ENCODE data around the gene TTC16.

The TTC16 gene

GRCh38 chr9:127698386-127698785, 17.5 kb upstream of the TTC16 start:
- FAIRE-seq: no peak
- no peak for DNase-seq (ENCODE audit: low spot score)

DNA sequence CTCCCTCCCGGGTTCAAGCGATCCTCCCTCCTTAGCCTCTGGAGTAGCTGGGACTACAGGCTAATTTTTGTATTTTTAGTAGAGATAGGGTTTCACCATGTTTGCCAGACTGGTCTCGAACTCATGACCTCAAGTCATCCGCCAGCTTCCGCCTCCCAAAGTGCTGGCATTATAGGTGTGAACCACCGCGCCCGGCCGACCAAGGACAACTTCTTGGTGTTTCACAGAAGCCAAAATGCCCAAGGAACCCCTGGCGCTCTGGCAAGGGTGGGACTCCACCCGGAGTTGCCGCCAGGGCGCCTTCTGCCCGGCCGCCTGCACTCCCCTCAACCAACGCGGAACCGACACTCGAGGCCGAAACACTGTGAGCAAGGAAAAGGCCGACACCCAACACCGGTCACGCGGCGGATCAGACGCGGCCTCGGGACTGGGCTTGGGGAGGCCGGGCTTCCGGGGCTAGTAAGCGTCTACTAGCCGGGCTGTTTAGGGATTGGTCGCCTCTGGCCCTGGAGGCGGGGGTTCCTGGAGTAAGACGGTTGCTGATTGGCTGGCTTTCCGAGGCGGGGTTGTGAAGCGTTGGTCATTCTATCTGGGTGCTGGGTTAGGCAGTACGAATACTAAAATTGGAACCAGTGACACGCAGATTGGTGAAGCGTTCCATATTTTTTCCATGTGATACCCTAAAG, 16.8 kb upstream of the TTC16 start:
- no peak for DNase-seq (ENCODE audit: low spot score)
- FAIRE-seq: no peak

- FAIRE-seq (no peak), DNase-seq (ENCODE audit: low spot score) (no peak)
Observed at GRCh38 chr9:127700140-127700539, 15.7 kb upstream of the TTC16 start.

DNA sequence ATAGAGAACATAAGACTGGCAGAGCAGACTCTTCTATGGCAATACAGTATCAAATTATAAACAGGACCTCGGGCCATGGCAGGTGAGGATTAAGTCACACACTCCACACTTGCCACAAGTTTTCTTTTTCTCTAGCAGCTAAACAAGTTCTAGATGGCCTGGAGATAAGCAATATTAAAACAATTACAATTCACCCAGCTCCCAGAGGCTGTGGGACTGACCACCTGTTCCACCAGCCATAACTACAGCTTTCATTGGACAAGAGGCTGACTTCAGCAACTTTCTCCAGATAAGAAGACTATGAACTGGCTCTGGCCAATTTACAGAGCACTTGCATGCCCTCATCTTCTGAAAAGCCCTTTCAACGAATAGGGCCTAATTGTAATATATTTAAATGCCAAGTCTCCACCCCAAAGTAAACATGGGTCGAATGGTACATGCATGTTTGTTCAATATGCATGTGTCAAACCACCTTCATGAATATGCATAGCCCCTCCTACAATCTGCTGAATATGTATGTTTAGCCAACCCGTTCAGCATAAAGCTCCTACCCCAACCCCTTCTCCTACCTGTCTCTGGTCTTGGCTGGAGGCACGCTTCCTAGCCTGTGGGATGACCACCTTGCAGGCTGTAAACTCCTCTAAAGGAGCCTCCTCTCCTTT, 15.2 kb upstream of the TTC16 start:
- FAIRE-seq (no peak), DNase-seq (ENCODE audit: low spot score) (no peak)

GRCh38 chr9:127703289-127703946, 12.5 kb upstream of the TTC16 start:
- FAIRE-seq (no peak), DNase-seq (ENCODE audit: low spot score) (no peak)

GRCh38 chr9:127705577-127706379, 10.1 kb upstream of the TTC16 start:
- DNase-seq (ENCODE audit: low spot score) (no peak), FAIRE-seq (no peak)

DNA sequence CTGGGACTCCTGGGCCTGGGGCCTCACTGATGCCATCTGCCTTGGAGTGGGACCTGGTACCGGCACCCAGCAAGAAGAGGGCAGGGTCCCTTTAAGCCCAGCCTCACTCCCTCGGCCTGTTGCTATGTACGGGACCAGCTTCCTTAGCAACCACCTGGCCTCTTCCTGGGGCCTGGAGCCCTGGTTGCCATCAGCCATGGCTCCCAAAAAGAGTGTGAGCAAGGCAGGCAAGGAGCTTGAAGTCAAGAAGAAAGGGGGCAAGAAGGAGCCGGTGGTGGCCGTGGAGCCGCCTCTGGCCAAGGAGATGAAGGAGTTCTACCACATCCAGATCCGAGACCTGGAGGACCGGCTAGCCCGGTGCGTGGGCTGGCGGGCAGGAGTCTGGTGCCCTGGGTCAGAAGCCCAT, 9.0 kb upstream of the TTC16 start, which contains the start of gene CFAP157:
CFAP157 (plus strand) TSS at position 153 of the 406 bp plus-strand sequence; CDS start at position 197, 44 bp downstream.
- FAIRE-seq: no peak
- DNase-seq (ENCODE audit: low spot score): no peak

- DNase-seq (ENCODE audit: low spot score) (peak; percentile 31), FAIRE-seq (no peak)
Observed at GRCh38 chr9:127707766-127708165, 8.1 kb upstream of the TTC16 start.

DNA sequence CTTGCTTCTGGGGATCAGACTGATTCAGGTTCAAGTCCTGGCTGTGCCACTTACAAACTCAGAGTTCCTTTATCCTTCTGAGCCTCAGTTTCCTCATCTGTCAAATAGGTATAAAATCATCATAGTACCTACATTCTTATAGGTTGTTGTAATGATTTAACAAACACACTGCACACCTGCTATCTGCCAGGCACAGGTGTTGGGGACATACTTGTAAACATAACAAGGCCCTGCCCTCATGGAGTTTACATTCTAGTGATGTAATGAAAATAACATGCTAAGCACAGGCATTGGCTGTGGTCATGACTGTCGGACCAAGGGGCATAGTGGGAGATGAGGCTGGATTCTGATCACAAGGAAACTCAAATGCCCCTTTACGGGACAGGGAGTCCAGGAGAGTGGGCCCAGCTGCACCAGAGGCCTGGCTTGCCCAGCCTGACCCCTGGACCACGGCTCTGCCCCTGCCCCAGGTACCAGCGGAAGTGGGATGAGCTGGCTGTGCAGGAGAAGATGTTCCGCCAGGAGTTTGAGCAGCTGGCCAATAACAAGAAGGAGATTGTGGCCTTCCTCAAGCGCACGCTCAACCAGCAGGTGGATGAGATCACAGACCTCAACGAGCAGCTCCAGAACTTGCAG, 6.8 kb upstream of the TTC16 start:
- no peak for FAIRE-seq
- no peak for DNase-seq (ENCODE audit: low spot score)

GRCh38 chr9:127710204-127710783, 5.6 kb upstream of the TTC16 start:
- no peak for FAIRE-seq
- DNase-seq (ENCODE audit: low spot score): no peak

GRCh38 chr9:127711226-127711701, 4.6 kb upstream of the TTC16 start:
- FAIRE-seq (no peak), DNase-seq (ENCODE audit: low spot score) (no peak)

DNA sequence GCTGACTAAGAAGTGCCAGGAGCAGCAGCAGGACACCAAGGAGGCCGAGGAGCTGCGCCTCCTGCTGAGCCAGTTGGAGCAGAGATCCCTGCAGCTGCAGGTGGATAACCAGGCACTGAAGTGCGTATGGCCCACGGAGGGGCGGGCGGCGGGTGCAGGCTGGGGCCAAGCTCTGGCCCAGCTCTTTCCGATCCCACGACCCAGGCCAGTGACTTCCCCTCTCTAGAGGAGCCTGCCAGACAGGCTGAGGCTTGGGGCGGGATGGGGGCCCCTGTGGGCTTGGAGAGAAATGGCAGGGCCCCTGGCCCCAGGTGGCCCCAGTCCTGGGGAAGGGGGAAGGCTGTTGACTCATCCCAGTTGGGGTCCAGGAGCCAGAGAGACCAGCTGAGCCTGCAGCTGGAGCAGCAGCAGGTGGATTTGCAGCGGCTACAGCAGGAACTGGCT, 4.0 kb upstream of the TTC16 start:
- no peak for DNase-seq (ENCODE audit: low spot score)
- no peak for FAIRE-seq

- DNase-seq (ENCODE audit: low spot score): no peak
- no peak for FAIRE-seq
Observed at GRCh38 chr9:127712371-127712770, 3.5 kb upstream of the TTC16 start.

GRCh38 chr9:127712867-127713266, 3.0 kb upstream of the TTC16 start:
- no peak for FAIRE-seq
- DNase-seq (ENCODE audit: low spot score): no peak

- no peak for DNase-seq (ENCODE audit: low spot score)
- FAIRE-seq: no peak
Observed at GRCh38 chr9:127714020-127714750, 1.7 kb upstream of the TTC16 start.

DNA sequence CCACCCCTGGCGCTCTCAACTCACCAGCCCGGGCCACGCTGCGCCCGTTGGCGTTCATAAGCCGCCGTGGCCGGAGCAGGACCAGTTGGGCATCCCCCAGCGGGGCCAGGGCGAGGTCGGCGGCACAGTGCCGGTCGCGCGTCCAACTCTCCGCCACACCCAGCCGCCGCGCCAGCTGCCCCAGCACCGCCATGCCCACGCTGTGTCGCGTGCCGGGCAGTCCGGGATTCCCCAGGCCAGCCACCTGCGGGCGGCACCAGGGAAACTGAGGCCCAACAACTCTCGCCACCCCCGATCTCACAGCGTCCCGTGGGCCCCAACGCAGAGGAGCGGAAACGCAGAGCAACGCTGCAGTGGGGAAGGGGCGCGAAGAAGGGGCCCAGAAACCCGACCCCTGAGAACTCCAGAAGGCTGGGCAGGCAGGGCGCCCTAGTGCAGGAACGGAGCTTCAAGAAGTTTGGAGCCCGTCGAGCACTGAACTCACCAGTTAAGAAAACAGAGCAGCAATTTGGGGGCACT, 869 bp upstream of the TTC16 start:
- FAIRE-seq (no peak), DNase-seq (ENCODE audit: low spot score) (no peak)

DNA sequence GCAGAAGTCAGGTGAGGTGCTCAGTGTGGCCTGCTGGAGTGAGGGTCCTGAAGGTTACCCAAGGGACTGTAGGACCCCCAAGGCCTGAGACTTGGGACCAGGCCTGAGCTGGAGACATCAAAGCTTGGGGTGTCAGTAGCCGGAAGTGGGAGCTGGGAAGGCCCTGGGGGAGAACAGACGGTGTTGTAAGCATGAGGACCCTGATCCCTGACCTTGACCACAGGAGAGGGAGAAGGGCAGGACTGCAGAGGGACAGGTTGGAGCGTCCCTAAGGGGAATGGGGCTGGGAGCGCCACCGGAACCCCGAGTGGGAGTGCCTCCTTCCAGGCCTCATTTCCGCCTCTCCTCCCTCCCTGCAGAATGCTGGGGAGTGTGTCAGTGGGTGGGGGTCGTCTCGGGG, 533 bp downstream of the TTC16 start:
- DNase-seq (ENCODE audit: low spot score): no peak
- FAIRE-seq: no peak

- FAIRE-seq (no peak), DNase-seq (ENCODE audit: low spot score) (no peak)
Observed at GRCh38 chr9:127717766-127718165, 1.9 kb downstream of the TTC16 start.

GRCh38 chr9:127720031-127720864, 4.4 kb downstream of the TTC16 start:
- DNase-seq (ENCODE audit: low spot score) (peak; percentile 16), FAIRE-seq (no peak)
